HG02571 (cell line): ENCODE data around the gene B9D2.
"Not testable (repeated sequence)": the region's sequence is repeated elsewhere in the genome, so short reads cannot be mapped to it uniquely, and the experiment has no call there.

Source experiments
- ATAC-seq: cut with Tn5 transposase; IDR thresholded peaks from one replicate; pipeline ENCODE4 v1.9.1; 2021; ENCODE audit warnings: mild to moderate bottlenecking, moderate library complexity; ENCODE audit not compliant: unreplicated experiment

Gene B9D2

GRCh38 chr19:41356984-41357739 lies 6.8 kb downstream of the B9D2 start:
- no peak for ATAC-seq

DNA sequence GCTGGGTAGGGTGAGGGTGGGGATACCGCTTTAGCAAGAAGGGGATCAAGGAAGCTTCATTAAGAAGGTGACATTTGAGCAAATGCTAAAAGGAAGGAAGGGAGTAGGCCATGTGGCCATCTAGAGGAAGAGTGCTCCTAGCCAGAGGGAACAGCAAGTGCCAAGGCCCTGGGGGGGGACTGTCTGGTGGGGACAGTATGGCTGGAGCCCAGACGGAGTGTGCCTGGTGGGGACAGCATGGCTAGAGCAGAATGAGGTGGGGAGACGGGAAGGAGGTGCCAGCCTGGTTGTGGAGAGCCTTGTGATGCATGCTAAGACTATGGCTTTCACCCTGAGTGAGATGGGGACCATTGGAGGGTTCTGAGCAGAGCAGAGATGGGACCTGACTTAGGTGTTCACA lies 8.1 kb downstream of the B9D2 start:
- no peak for ATAC-seq

DNA sequence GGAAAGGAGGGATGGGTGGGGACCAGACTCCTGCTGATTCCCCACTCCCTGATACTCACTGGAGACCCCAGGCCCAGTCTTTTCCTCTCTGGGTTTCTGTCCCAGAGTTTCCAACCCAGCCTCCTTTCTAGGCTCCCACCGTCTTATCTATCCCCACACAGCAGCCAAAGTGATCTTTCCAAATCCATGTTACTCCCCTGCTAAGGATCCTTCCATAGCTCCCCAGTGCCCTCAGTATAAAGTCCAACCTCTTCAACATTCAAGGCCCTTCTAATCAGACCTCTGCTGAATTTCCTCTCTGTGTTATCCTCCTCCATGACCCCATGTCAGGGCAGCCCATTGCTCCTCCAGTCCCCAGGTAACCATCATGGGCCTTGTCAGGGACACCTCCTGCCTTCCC lies 8.9 kb downstream of the B9D2 start:
- ATAC-seq, result no peak

GRCh38 chr19:41354343-41354953 lies 9.5 kb downstream of the B9D2 start:
- ATAC-seq, result no peak

DNA sequence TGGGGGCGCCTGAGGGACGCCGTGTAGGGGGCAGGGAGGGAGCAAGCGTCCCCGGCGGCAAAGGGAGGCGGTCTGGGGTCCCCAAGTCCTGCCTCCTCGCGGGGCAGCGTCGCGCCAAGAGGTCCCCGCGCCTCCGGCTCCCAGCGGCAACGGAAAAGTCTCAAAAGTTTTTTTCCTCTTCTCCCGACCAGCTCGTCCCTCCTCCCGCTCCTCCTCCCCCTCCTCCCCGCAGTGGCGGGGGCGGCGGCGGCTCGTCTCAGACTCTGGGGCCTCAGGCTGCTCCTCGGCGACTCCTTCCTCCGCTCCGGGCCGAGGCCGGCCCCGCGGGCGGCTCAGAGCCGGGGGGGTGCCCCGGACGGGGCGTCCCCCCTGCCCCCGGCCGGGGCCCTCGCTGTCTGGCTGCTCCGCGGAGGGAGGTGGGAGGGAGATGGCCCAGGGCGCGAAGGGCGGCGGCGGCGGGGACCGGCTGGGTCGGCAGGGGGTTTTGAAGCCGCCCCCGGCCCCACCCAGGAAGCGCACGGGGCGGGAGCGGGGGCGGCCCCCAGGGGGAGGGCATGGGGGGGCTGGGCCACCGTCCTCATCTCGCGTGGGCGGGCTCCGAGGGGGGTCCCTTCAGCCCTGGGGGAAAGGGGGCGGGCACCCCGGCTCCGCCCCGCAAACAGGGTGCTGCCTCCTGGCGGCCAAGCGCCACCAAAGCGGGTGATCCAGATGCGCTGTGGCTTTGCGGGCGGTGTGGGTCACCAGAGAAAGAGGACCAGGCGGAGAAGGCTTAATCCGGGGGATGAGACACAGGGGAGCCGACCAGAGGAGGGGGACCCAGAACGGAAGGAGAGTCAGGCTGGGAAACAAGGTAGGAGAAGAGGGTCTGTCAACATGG lies 10.2 kb downstream of the B9D2 start, which contains the start of gene TGFB1:
TSS of gene TGFB1 (minus strand) at position 457 of the 877 bp plus-strand sequence. CDS start 878 bp downstream, outside the sequence.
- ATAC-seq, result peak; percentile 40

DNA sequence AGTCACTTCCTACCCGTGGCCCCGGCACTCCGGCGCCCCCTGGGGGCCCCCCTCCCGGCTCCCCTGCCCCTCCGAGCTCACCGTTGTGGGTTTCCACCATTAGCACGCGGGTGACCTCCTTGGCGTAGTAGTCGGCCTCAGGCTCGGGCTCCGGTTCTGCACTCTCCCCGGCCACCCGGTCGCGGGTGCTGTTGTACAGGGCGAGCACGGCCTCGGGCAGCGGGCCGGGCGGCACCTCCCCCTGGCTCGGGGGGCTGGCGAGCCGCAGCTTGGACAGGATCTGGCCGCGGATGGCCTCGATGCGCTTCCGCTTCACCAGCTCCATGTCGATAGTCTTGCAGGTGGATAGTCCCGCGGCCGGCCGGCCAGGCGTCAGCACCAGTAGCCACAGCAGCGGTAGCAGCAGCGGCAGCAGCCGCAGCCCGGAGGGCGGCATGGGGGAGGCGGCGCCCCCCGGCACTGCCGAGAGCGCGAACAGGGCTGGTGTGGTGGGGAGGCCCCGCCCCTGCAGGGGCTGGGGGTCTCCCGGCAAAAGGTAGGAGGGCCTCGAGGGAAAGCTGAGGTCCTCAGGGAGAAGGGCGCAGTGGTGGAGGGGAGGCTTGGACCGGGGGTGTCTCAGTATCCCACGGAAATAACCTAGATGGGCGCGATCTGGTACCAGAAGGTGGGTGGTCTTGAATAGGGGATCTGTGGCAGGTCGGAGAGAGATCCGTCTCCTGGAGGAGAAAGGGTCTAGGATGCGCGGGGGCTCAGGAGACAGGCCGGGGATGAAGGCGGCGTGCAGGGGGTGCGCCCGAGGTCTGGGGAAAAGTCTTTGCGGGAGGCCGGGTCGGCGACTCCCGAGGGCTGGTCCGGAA lies 11.1 kb downstream of the B9D2 start:
- ATAC-seq, result no peak

DNA sequence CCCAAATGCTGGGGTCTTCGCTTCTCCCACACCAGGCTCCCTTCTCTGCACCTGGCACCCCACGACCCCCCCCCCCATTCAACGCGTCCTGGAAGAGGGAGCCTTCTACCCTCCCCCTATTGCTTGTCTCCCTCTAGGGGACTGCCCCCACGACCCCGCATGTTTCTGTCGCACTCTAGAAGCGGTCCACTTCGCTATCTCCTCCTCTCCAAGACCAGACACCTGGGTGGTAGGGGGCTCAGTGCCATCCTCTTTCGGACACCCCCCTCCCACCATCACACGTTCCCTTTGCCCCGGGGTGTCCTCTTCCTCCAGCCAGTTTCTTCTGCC lies 11.7 kb downstream of the B9D2 start:
- ATAC-seq, result no peak

- peak; percentile 43 for ATAC-seq
These were observed 12.4 kb downstream of the B9D2 start for GRCh38 chr19:41351339-41352245.

DNA sequence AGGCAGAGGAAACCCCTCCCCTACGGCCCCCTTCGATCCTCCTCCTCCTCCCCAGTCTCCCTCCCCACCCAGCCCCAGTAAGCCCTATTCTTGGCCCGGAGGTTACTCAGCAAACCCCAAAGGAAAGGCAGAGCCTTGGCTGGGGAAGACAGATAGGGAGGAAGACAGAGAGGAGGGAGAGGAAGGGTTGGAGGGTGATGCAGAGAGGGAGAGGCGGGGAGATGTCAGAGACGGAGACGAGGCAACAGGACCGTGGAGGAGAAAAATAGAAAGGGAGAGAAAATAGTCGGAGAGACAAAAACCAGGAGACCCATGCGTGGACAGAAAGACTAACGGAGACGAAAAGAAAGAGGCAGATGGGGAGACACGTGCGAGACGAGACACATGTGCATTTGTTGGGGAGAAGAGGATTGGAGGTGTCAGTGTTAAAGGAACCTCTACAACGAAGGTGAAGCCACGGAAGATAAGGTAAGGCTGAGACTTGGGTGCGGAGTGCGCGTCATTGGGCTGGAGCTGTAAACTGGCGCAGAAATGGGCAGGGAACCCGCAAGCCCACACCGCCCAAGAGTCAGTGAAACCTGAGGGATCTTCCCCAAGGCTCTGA lies 13.1 kb downstream of the B9D2 start:
- no peak for ATAC-seq

DNA sequence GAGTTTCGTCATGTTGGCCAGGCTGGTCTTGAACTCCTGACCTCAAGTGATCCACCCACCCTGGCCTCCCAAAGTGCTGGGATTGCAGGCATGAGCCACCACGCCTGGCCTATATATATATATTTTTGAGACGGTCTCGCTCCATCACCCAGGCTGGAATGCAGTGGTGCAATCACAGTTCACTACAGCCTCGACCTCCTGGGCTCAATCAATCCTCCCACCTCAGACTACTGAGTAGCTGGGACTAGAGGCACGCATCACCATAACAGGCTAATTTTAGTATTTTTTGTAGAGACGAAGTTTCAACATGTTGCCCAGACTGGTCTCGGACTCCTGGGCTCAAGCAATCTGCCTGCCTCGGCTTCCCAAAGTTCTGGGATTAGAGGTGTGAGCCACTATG lies 17.0 kb downstream of the B9D2 start:
- ATAC-seq, result not testable (repeated sequence)

DNA sequence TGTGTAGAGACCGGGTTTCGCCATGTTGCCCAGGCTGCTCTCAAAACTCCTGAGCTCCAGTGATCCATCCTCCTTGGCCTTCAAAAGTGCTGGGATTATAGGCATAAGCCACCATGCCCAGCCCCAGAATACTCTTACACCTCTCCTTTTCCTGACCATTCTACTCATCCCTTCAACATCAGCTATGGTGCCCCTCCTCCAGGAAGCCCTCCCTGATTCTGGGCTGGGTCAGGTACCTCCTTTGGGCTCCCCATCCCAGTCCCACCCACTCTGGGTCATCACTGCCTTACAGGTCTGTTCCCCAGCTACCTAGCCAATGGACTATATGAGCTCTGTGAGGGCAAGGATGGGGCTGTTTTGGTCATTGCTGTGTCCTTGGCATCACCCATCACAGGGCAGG lies 19.8 kb downstream of the B9D2 start:
- ATAC-seq, result no peak

- no peak for ATAC-seq
These were observed 22.1 kb downstream of the B9D2 start for GRCh38 chr19:41341669-41342490.

- ATAC-seq, result no peak
These were observed 24.0 kb downstream of the B9D2 start for GRCh38 chr19:41339936-41340335.

GRCh38 chr19:41335467-41335866 lies 28.5 kb downstream of the B9D2 start:
- no peak for ATAC-seq

GRCh38 chr19:41334793-41335192 lies 29.2 kb downstream of the B9D2 start:
- ATAC-seq, result no peak

DNA sequence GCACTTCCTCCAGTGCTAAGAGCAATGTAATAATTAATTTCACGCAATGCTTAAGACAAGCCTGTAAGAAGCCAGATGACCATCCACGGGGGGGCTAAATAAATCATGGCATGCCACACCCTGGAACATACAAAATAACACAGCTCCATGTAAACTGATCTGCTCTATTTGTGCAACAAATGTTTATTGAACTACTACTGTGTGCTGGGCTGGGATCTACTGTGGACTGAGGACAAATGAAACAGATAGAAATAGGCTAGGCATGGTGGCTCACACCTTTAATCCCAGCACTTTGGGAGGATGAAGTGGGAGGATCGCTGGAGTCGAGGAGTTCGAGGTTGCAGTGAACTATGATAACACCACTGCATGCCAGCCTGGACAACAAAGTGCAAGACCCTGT lies 31.5 kb downstream of the B9D2 start:
- no peak for ATAC-seq

GRCh38 chr19:41332000-41332399 lies 31.9 kb downstream of the B9D2 start:
- no peak for ATAC-seq

- no peak for ATAC-seq
These were observed 32.8 kb downstream of the B9D2 start for GRCh38 chr19:41330946-41331678.
